ENCODE data around the gene NFE2L2.
"Not testable (repeated sequence)": the region's sequence is repeated elsewhere in the genome, so short reads cannot be mapped to it uniquely, and the experiment has no call there.

Gene NFE2L2

GRCh38 chr2:177257471-177257870 lies 7.1 kb downstream of the NFE2L2 start:
- no peak for DNase-seq (ENCODE audit: low read depth)

GRCh38 chr2:177256695-177257094 lies 7.8 kb downstream of the NFE2L2 start:
- DNase-seq (ENCODE audit: low read depth), result no peak

- no peak for DNase-seq (ENCODE audit: low read depth)
Observed at GRCh38 chr2:177256026-177256425, 8.5 kb downstream of the NFE2L2 start.

- no peak for DNase-seq (ENCODE audit: low read depth)
Observed at GRCh38 chr2:177255227-177255601, 9.3 kb downstream of the NFE2L2 start.

GRCh38 chr2:177254433-177255226 lies 9.9 kb downstream of the NFE2L2 start:
- no peak for DNase-seq (ENCODE audit: low read depth)

DNA sequence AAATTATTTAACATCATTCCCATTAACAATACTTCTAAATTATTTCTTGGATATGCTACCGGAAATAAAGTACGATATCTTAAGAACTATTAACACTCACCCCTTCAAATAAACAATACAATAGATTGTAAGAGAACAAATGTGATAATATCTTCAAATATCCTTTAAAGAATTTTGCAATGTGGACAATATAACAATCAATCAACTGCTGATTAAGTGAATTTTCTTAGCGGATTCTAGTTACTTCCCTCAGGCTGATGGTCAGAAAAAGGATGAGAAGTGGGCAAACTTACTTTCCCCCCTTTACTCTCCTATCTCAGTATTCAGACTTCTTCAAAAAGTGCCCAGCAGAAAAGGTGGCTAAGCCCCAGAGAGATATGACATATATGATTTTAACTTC lies 10.8 kb downstream of the NFE2L2 start:
- DNase-seq (ENCODE audit: low read depth), result no peak

DNA sequence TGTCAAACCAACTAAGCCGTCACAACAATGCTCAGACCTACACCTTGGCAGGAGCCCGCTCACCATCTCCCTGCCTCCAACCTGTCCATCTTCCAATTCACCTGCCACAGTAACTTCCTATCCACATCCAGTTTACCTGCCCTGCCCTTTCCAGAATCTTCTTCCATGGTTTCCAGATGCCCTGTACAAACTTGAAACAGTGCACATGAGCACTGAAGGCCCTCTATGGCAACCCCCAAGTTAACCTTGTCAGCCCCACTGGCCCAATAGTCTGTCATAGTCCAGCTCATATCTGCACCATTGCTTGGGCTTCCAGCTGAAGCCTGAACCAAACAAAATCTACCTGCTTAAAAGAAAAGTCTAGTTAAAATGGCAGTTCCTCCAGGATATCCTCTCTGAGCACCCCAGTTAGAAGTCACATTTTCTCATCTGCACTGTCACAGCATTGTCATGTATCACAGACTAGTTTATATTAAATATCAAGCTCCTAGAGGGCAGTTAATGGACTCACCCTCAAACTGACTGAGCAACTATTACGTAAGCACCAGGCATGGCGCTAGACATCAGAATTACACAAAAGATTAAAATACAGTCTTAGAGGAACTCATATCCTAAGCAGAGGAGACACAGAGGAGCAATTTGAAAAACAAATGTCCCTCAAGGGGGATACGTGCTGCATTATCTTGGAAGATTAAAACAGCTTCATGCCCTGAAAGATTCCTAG lies 11.6 kb downstream of the NFE2L2 start:
- DNase-seq (ENCODE audit: low read depth), result no peak

DNA sequence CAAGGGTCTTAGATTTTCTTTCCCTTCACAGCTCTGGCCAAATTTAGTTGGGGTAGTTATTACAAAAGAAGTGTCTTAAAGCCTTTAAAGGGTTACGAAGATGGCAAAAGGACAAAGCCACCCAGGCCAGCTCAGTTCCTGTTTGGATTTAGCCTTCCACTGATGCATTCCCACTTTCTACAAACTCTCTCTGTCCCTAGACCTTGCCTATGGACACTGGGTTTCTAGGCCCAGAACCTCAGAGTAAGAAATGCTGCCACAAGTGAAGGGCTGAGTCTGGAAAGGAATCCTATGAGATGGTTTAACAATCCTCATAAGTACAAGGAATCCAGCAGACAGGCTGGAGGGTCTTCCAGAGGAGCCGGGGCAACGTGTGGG lies 13.4 kb downstream of the NFE2L2 start:
- DNase-seq (ENCODE audit: low read depth), result no peak

GRCh38 chr2:177250461-177250860 lies 14.1 kb downstream of the NFE2L2 start:
- no peak for DNase-seq (ENCODE audit: low read depth)

DNA sequence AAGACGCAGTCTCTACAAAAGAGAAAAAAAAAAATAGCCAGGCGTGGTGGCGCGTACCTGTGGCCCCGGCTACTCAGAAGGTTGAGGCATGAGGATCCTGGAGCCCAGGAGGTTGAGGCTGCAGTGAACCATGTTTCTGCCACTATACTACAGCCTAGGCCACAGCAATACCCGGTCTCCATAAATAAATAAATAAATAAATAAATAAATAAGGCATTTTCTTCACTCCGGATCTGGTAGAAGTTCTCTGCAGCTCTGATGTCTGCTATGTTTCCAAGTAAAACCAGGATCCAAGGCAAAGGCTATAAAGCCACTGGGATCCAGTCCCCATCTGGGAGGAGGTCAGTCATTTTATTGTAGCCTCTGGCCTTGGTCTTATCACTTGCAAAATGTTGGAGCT lies 15.5 kb downstream of the NFE2L2 start:
- DNase-seq (ENCODE audit: low read depth), result no peak

DNA sequence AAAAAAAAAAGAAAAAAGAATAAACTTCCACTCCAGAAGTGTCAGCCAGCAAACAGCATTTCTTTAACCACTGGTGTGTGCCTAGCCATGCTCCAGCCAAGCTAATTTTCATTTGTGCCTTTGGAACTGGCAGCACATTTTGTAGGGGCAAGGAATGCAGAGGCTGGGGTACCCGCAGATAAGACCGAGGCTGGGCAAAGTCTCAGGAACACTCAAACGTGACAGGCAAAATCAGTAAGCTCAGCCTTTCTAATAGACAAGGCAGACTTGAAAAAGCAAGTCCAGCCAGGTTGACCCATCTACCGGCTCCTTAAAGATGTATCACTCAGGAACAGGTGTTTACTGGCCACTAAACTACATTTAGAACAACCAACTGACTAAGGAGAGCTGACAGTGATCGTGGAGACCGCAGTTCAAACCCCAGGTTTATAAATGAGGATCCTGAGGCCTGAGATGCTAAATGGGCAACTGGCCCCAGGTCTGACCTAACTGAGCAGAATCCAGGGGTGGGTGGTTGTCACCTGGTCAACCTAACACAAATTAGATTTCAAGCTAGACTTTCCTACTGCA lies 16.7 kb downstream of the NFE2L2 start:
- no peak for DNase-seq (ENCODE audit: low read depth)

- DNase-seq (ENCODE audit: low read depth), result not testable (repeated sequence)
Observed at GRCh38 chr2:177246523-177247030, 17.9 kb downstream of the NFE2L2 start.

- no peak for DNase-seq (ENCODE audit: low read depth)
Observed at GRCh38 chr2:177246000-177246399, 18.5 kb downstream of the NFE2L2 start.

DNA sequence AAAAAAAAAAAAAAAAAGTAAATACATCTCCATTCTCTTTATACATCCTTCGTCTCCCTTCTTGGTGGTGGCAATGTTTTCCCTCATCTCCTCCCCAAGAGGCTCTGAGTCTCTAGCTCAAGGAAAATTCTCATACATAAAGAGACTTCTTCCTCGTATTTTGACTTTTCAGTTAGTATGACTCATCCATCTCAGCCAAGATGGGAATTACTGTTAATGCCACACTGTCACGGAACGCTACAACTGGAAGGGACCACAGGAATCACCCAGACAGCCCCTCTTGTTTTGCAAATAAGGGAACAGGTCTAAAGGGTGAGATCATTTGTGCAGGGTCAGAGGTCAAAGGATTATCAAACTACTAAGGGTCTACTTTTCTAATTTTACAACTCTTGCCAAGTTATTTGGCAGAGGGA lies 19.5 kb downstream of the NFE2L2 start:
- DNase-seq (ENCODE audit: low read depth), result no peak

- no peak for DNase-seq (ENCODE audit: low read depth)
Observed at GRCh38 chr2:177244244-177244771, 20.2 kb downstream of the NFE2L2 start.

- no peak for DNase-seq (ENCODE audit: low read depth)
Observed at GRCh38 chr2:177243476-177243875, 21.1 kb downstream of the NFE2L2 start.

- no peak for DNase-seq (ENCODE audit: low read depth)
Observed at GRCh38 chr2:177243073-177243472, 21.5 kb downstream of the NFE2L2 start.

DNA sequence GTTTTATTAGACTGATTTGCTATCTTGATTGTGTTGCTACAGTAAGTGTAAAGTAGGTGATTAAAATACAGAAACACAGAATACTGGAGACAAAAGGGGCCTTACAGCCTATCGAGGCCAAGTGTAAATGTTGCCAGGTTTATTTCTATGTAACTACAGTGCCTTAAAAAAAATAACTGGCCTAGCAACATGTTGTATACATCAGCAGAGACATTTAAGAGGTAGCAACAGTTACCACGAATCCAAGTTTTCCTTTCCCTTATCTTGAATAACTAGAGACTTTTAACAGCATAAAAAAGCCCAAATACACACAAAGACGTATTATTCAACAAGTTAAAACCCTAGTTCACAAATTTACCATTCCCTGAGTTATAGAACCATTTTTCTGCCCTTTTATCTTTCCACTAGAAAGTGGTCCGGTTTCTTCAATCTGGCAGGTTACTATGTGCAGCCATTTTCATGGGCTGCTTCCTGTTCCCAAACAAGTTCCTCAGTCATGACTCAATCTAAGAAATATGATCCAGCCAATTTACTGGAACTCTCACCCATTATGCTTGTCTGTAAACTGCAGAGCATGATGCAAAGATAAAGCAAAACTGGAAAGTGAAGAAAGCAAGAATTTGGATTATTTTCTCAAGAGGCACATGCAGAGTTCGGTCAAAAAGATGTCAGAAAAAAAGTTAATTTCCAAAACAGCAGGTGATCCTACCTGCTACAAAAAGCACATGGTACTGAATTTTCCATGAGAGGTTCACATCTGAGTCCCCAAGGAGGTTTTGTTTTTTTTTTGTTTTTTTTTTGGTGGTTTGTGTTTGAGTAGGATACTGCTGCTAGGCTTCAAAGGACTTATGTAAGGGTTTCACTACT lies 22.2 kb downstream of the NFE2L2 start:
- peak; percentile 95 for DNase-seq (ENCODE audit: low read depth)

DNA sequence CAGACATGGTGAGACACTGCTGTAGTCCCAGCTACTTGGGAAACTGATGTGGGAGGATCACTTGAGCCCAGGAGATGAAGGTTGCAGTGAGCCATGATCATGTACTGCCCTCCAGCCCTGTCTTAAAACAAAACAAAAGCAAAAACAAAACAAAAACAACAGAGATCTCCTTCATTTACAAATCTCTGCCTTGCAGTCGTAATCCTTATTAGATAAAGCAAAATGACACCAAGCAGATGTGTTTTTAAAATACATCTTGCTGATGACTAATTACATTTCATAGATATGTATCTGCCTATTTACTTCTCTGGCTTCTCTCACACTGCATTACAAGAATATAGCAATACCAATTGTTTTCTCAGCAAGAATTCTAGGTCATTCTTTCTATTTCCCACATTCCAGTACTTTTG lies 22.8 kb downstream of the NFE2L2 start:
- DNase-seq (ENCODE audit: low read depth), result no peak

- DNase-seq (ENCODE audit: low read depth), result no peak
Observed at GRCh38 chr2:177239932-177240630, 24.4 kb downstream of the NFE2L2 start.

- no peak for DNase-seq (ENCODE audit: low read depth)
Observed at GRCh38 chr2:177239053-177239452, 25.5 kb downstream of the NFE2L2 start.
